ENCODE data around the gene PLBD1.

The PLBD1 gene

DNA sequence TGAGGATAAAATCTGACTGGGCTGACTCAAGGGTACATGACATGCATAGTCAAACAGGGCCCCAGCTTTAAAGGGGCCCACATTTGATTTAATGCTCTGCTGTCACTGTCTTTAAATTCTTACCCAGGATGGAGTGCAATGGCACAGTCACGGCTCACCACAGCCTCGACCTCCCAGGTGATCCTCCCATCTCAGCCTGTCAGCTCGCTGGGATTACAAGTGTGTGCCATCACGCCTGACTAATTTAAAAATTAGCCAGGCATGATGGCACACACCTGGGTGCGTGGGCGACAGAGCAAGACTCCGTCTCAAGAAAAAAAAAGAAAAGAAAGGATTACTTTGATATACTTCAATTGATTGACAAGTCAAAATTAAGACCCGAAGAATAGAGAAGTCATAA lies 9.2 kb upstream of the PLBD1 start:
- H4K20me1 ChIP-seq (ENCODE audit: low read depth, low read length) = no peaks in the 10 kb centered on the region
- H3K79me2 ChIP-seq (ENCODE audit: insufficient read depth, low read length) = no peaks in the 10 kb centered on the region
- H3K9ac ChIP-seq (ENCODE audit: low read length) = no peak overlapping the region; the same call in 1 of the 2 replicates
- no peaks in the 10 kb centered on the region for H3K9me3 ChIP-seq (ENCODE audit: insufficient read depth, low read length)
- no peak overlapping the region for H3K4me3 ChIP-seq (ENCODE audit: insufficient read depth, low read length, poor library complexity, severe bottlenecking)
- TF ChIP-seq, protein P1, sequence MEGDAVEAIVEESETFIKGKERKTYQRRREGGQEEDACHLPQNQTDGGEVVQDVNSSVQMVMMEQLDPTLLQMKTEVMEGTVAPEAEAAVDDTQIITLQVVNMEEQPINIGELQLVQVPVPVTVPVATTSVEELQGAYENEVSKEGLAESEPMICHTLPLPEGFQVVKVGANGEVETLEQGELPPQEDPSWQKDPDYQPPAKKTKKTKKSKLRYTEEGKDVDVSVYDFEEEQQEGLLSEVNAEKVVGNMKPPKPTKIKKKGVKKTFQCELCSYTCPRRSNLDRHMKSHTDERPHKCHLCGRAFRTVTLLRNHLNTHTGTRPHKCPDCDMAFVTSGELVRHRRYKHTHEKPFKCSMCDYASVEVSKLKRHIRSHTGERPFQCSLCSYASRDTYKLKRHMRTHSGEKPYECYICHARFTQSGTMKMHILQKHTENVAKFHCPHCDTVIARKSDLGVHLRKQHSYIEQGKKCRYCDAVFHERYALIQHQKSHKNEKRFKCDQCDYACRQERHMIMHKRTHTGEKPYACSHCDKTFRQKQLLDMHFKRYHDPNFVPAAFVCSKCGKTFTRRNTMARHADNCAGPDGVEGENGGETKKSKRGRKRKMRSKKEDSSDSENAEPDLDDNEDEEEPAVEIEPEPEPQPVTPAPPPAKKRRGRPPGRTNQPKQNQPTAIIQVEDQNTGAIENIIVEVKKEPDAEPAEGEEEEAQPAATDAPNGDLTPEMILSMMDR (IDR thresholded peaks at IDR 0.05; ENCODE audit: insufficient read depth, low read length, poor library complexity, severe bottlenecking) = no peak
- TF ChIP-seq EZH2phosphoT487 (conservative IDR thresholded peaks at IDR 0.05; ENCODE audit: low read length) = no peak
- H3K9me2 ChIP-seq (replicated peaks; ENCODE audit: insufficient read depth, low read length) = no peaks in the 10 kb centered on the region
- H3K36me3 ChIP-seq (ENCODE audit: low read length) = no peaks in the 10 kb centered on the region
- no peak overlapping the region for H2AFZ ChIP-seq (ENCODE audit: low read depth, low read length, severe bottlenecking)
- H3K27ac ChIP-seq (ENCODE audit: low read depth, low read length) = peak overlapping the region; percentile 91
- peak overlapping the region; percentile 47 for H3K4me2 ChIP-seq (ENCODE audit: low read depth, low read length, poor library complexity, severe bottlenecking)
- H3F3A ChIP-seq (ENCODE audit: insufficient read depth) = peaks cover 13% of the 10 kb centered on the region
- H3K27me3 ChIP-seq (ENCODE audit: low read length) = no peaks in the 10 kb centered on the region

- Histone ChIP-seq H3K79me2 (ENCODE audit: insufficient read depth, low read length) (no peaks in the 10 kb centered on the region), H3K36me3 (ENCODE audit: low read length) (no peaks in the 10 kb centered on the region), H3K27ac (ENCODE audit: low read depth, low read length) (peak overlapping the region; percentile 91), H2AFZ (ENCODE audit: low read depth, low read length, severe bottlenecking) (no peak overlapping the region), H4K20me1 (ENCODE audit: low read depth, low read length) (no peaks in the 10 kb centered on the region), H3K27me3 (ENCODE audit: low read length) (no peaks in the 10 kb centered on the region), H3K4me2 (ENCODE audit: low read depth, low read length, poor library complexity, severe bottlenecking) (no peak overlapping the region), H3K9ac (ENCODE audit: low read length) (no peak overlapping the region), H3K9me3 (ENCODE audit: insufficient read depth, low read length) (no peaks in the 10 kb centered on the region), H3F3A (ENCODE audit: insufficient read depth) (peaks cover 13% of the 10 kb centered on the region), H3K4me3 (ENCODE audit: insufficient read depth, low read length, poor library complexity, severe bottlenecking) (no peak overlapping the region), H3K9me2 (replicated peaks; ENCODE audit: insufficient read depth, low read length) (no peaks in the 10 kb centered on the region)
- no peak for TF ChIP-seq EZH2phosphoT487 (conservative IDR thresholded peaks at IDR 0.05; ENCODE audit: low read length)
- TF ChIP-seq, protein P1 (IDR thresholded peaks at IDR 0.05; ENCODE audit: insufficient read depth, low read length, poor library complexity, severe bottlenecking) = no peak
Measured at GRCh38 chr12:14575585-14575984, 7.9 kb upstream of the PLBD1 start.

- Histone ChIP-seq H3K9me2 (replicated peaks; ENCODE audit: insufficient read depth, low read length) (no peaks in the 10 kb centered on the region), H3F3A (ENCODE audit: insufficient read depth) (peaks cover 13% of the 10 kb centered on the region), H2AFZ (ENCODE audit: low read depth, low read length, severe bottlenecking) (no peak overlapping the region), H3K4me2 (ENCODE audit: low read depth, low read length, poor library complexity, severe bottlenecking) (no peak overlapping the region), H3K9me3 (ENCODE audit: insufficient read depth, low read length) (no peaks in the 10 kb centered on the region), H3K79me2 (ENCODE audit: insufficient read depth, low read length) (no peaks in the 10 kb centered on the region), H3K4me3 (ENCODE audit: insufficient read depth, low read length, poor library complexity, severe bottlenecking) (no peak overlapping the region), H3K27me3 (ENCODE audit: low read length) (no peaks in the 10 kb centered on the region), H4K20me1 (ENCODE audit: low read depth, low read length) (no peaks in the 10 kb centered on the region), H3K36me3 (ENCODE audit: low read length) (no peaks in the 10 kb centered on the region), H3K9ac (ENCODE audit: low read length) (no peak overlapping the region), H3K27ac (ENCODE audit: low read depth, low read length) (no peak overlapping the region)
- TF ChIP-seq, protein P1 (IDR thresholded peaks at IDR 0.05; ENCODE audit: insufficient read depth, low read length, poor library complexity, severe bottlenecking) = no peak
- TF ChIP-seq EZH2phosphoT487 (conservative IDR thresholded peaks at IDR 0.05; ENCODE audit: low read length) = no peak
Measured at GRCh38 chr12:14573118-14573517, 5.4 kb upstream of the PLBD1 start.

Data from SU-DHL-6 (cell line).